COR-L47 (cell line): ENCODE measurements around the gene SLC44A1.

ENCODE experiments used
- DNase-seq: peaks from one replicate; lab custom pipeline; 2025; lab: John Stamatoyannopoulos, UW

The SLC44A1 gene

GRCh38 chr9:105302728-105303127, 58.3 kb downstream of the SLC44A1 start:
- DNase-seq, result no peak

GRCh38 chr9:105305856-105306255, 61.4 kb downstream of the SLC44A1 start:
- no peak for DNase-seq

GRCh38 chr9:105306351-105307140, 62.1 kb downstream of the SLC44A1 start:
- DNase-seq, result no peak

GRCh38 chr9:105307591-105308130, 63.2 kb downstream of the SLC44A1 start:
- DNase-seq, result no peak

GRCh38 chr9:105308461-105309341, 64.2 kb downstream of the SLC44A1 start:
- no peak for DNase-seq

GRCh38 chr9:105309531-105309931, 65.1 kb downstream of the SLC44A1 start:
- DNase-seq, result peak; percentile 34

GRCh38 chr9:105311306-105311705, 66.9 kb downstream of the SLC44A1 start:
- DNase-seq, result no peak

- DNase-seq, result peak; percentile 67
These were observed 68.8 kb downstream of the SLC44A1 start for GRCh38 chr9:105313238-105313637.

GRCh38 chr9:105316703-105317102, 72.3 kb downstream of the SLC44A1 start:
- no peak for DNase-seq

- no peak for DNase-seq
These were observed 74.3 kb downstream of the SLC44A1 start for GRCh38 chr9:105318729-105319191.

GRCh38 chr9:105319202-105319813, 74.9 kb downstream of the SLC44A1 start:
- DNase-seq, result no peak

GRCh38 chr9:105320568-105320967, 76.1 kb downstream of the SLC44A1 start:
- no peak for DNase-seq

GRCh38 chr9:105328296-105328695, 83.8 kb downstream of the SLC44A1 start:
- DNase-seq, result no peak

GRCh38 chr9:105328872-105329718, 84.6 kb downstream of the SLC44A1 start:
- no peak for DNase-seq

- no peak for DNase-seq
These were observed 85.2 kb downstream of the SLC44A1 start for GRCh38 chr9:105329719-105330062.

GRCh38 chr9:105330201-105330600, 85.8 kb downstream of the SLC44A1 start:
- DNase-seq, result no peak

GRCh38 chr9:105330755-105331154, 86.3 kb downstream of the SLC44A1 start:
- DNase-seq, result no peak

- DNase-seq, result no peak
These were observed 86.7 kb downstream of the SLC44A1 start for GRCh38 chr9:105331160-105331559.

GRCh38 chr9:105331755-105332154, 87.3 kb downstream of the SLC44A1 start:
- no peak for DNase-seq

GRCh38 chr9:105332471-105332870, 88.0 kb downstream of the SLC44A1 start:
- DNase-seq, result no peak

GRCh38 chr9:105333076-105333475, 88.6 kb downstream of the SLC44A1 start:
- no peak for DNase-seq
